ENCODE results near the gene KCNA1. TPM values are rescaled to one million over a fixed set of nuclear protein-coding genes. Genes with fewer than 3 reads are reported as not detected.

KCNA1 gene
- total and polyA plus RNA-seq, 2 donors (not counting 3 experiments of a cell fraction or from before 2014, with no cell fraction given): not detected

DNA sequence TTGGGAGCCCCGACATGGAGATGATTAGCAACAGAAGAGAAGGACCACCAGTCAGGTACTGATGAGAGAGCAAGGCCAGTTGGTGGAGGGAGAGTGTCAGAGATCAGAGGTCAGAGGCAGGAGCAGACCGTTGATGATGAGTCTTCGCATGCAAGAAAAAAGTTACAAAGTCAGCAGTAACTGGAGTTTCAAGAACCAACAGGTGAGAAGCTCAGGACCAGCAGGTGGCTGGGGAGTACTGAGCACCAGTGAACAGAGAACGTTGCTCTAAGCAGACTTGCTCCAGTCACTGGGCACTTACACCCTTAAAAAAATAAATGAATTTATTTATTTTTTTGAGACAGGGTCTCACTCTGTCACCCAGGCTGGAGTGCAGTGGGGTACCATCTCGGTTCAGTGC is 44.5 kb upstream of the KCNA1 start:
- Histone ChIP-seq H3K9me1 (replicated peaks; ENCODE audit: control insufficient read depth, extremely low read depth, insufficient read depth, low read length) (no peaks in the 10 kb centered on the region), H2AFZ (ENCODE audit: low read depth, low read length) (no peak overlapping the region), H3K4me2 (ENCODE audit: insufficient read depth, low read length) (no peak overlapping the region), H3K36me3 (ENCODE audit: control insufficient read depth in 2 of 2, extremely low read depth in 1 of 2, insufficient read depth in 2 of 2, low read length in 2 of 2) (no peaks in the 10 kb centered on the region), H3K9ac (replicated peaks; ENCODE audit: extremely low read depth, insufficient read depth, low read length) (no peak overlapping the region), H3K27ac (ENCODE audit: insufficient read depth, low read depth, low read length) (no peak overlapping the region), H3K9me3 (replicated peaks; ENCODE audit: control insufficient read depth, insufficient read depth, low read length) (no peaks in the 10 kb centered on the region), H3K4me1 (ENCODE audit: control insufficient read depth, extremely low read depth, insufficient read depth, low read length) (no peaks in the 10 kb centered on the region), H3K27me3 (ENCODE audit: control insufficient read depth in 2 of 2, insufficient read depth in 2 of 2, low read length in 2 of 2) (no peaks in the 10 kb centered on the region), H3K4me3 (replicated peaks in 1 of 3; ENCODE audit: insufficient read depth in 1 of 3, low read depth in 1 of 3, low read length in 3 of 3) (no peak overlapping the region), H3K79me2 (ENCODE audit: control insufficient read depth, insufficient read depth, low read length) (no peaks in the 10 kb centered on the region), H4K20me1 (replicated peaks; ENCODE audit: control insufficient read depth, extremely low read depth, insufficient read depth, low read length) (no peaks in the 10 kb centered on the region)
- TF ChIP-seq MYC (IDR thresholded peaks at IDR 0.05; ENCODE audit: low read depth, low read length) (no peak), GATA2 (IDR thresholded peaks at IDR 0.05; ENCODE audit: insufficient read depth, insufficient read length, low read depth, low read length) (no peak), POLR2A (IDR thresholded peaks at IDR 0.05; ENCODE audit: low read depth, low read length) (no peak), FOS (IDR thresholded peaks at IDR 0.05; ENCODE audit: borderline replicate concordance, insufficient read depth, low read length) (no peak), EZH2 (IDR thresholded peaks at IDR 0.05; ENCODE audit: borderline replicate concordance, low read depth, low read length, severe bottlenecking) (no peak), JUN (IDR thresholded peaks at IDR 0.05; ENCODE audit: borderline replicate concordance, insufficient read depth, insufficient read length, low read depth) (no peak), POLR2AphosphoS5 (IDR thresholded peaks at IDR 0.05; ENCODE audit: insufficient read depth, low read depth, low read length) (no peak)
- TF ChIP-seq, protein P1, sequence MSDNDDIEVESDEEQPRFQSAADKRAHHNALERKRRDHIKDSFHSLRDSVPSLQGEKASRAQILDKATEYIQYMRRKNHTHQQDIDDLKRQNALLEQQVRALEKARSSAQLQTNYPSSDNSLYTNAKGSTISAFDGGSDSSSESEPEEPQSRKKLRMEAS (IDR thresholded peaks at IDR 0.05; ENCODE audit: insufficient read depth, insufficient read length): no peak
- TF ChIP-seq, protein P2, sequence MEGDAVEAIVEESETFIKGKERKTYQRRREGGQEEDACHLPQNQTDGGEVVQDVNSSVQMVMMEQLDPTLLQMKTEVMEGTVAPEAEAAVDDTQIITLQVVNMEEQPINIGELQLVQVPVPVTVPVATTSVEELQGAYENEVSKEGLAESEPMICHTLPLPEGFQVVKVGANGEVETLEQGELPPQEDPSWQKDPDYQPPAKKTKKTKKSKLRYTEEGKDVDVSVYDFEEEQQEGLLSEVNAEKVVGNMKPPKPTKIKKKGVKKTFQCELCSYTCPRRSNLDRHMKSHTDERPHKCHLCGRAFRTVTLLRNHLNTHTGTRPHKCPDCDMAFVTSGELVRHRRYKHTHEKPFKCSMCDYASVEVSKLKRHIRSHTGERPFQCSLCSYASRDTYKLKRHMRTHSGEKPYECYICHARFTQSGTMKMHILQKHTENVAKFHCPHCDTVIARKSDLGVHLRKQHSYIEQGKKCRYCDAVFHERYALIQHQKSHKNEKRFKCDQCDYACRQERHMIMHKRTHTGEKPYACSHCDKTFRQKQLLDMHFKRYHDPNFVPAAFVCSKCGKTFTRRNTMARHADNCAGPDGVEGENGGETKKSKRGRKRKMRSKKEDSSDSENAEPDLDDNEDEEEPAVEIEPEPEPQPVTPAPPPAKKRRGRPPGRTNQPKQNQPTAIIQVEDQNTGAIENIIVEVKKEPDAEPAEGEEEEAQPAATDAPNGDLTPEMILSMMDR (IDR thresholded peaks at IDR 0.05; ENCODE audit: extremely low read depth in 1 of 2, insufficient read depth in 1 of 2, low read depth in 1 of 2, low read length in 2 of 2): no peak
- no peak for DNase-seq (ENCODE audit: low read depth, low spot score)
- intact Hi-C loops (cut with micrococcal nuclease) (no loop called here), dilution Hi-C loops (cut with MboI; ENCODE audit: extremely low pct_ligation_motif_present, low sequenced_read_pairs) (no loop called here)
- no TSS peak for BruUV-seq (replicated peaks)
- POLR2A ChIA-PET: no interaction called here
- no peak for FAIRE-seq
- CTCF ChIA-PET: interaction anchor here (1.3 kb wide), 2 partner anchors 8 to 10 kb away, joined by 5 to 6 read pairs; no protein-coding TSS in a partner anchor
